ENCODE measurements around the gene TNFSF10. TPM values are rescaled to one million over a fixed set of nuclear protein-coding genes. Genes with fewer than 3 reads are reported as not detected.
"Not testable (repeated sequence)": the region's sequence is repeated elsewhere in the genome, so short reads cannot be mapped to it uniquely, and the experiment has no call there.

The TNFSF10 gene
- total RNA-seq, 4 donors from 2014 or later = 24.6 to 54.1 (median 37.3) TPM

GRCh38 chr3:172530101-172530561, 6.9 kb upstream of the TNFSF10 start:
- H3K27ac ChIP-seq = no peak overlapping the region
- no peaks in the 10 kb centered on the region for H3K4me1 ChIP-seq
- H3K36me3 ChIP-seq = no peaks in the 10 kb centered on the region
- no peaks in the 10 kb centered on the region for H3K9me3 ChIP-seq
- no peak for DNase-seq (ENCODE audit: low spot score in 2 of 2)
- no peak overlapping the region for H3K4me3 ChIP-seq
- H3K27me3 ChIP-seq = no peaks in the 10 kb centered on the region
- no peak for TF ChIP-seq EP300 (IDR thresholded peaks at IDR 0.05)
- no peak for TF ChIP-seq POLR2A (IDR thresholded peaks at IDR 0.05)
- TF ChIP-seq CTCF (IDR thresholded peaks at IDR 0.05) = no peak
- 82 to 96% methylated on average over 2 of the region's 2 CpGs for WGBS, 2 donors

GRCh38 chr3:172528677-172529076, 5.4 kb upstream of the TNFSF10 start:
- no peaks in the 10 kb centered on the region for H3K27me3 ChIP-seq
- 92 to 98% methylated on average over 3 of the region's 3 CpGs for WGBS, 2 donors
- H3K4me3 ChIP-seq = no peak overlapping the region
- TF ChIP-seq POLR2A (IDR thresholded peaks at IDR 0.05) (no peak), EP300 (IDR thresholded peaks at IDR 0.05) (no peak), CTCF (IDR thresholded peaks at IDR 0.05) (no peak)
- H3K9me3 ChIP-seq = no peaks in the 10 kb centered on the region
- H3K36me3 ChIP-seq = no peaks in the 10 kb centered on the region
- H3K27ac ChIP-seq = no peak overlapping the region
- no peak for DNase-seq (ENCODE audit: low spot score in 2 of 2)
- H3K4me1 ChIP-seq = peaks cover 0 to 6% (median 2%) of the 10 kb centered on the region in 4 donors

GRCh38 chr3:172527306-172527705, 4.1 kb upstream of the TNFSF10 start:
- Histone ChIP-seq H3K36me3 (no peaks in the 10 kb centered on the region), H3K4me3 (no peak overlapping the region), H3K4me1 (peaks cover 0 to 11% (median 4%) of the 10 kb centered on the region in 4 donors), H3K27me3 (no peaks in the 10 kb centered on the region), H3K9me3 (no peaks in the 10 kb centered on the region), H3K27ac (no peak overlapping the region)
- no peak for TF ChIP-seq CTCF (IDR thresholded peaks at IDR 0.05)
- no peak for TF ChIP-seq EP300 (IDR thresholded peaks at IDR 0.05)
- no peak for TF ChIP-seq POLR2A (IDR thresholded peaks at IDR 0.05)
- 66 to 75% methylated on average over 2 of the region's 2 CpGs for WGBS, 2 donors
- no peak for DNase-seq (ENCODE audit: low spot score in 2 of 2)

GRCh38 chr3:172525116-172525613, 1.9 kb upstream of the TNFSF10 start:
- Histone ChIP-seq H3K4me1 (peaks cover 0 to 30% (median 6%) of the 10 kb centered on the region in 4 donors), H3K36me3 (no peaks in the 10 kb centered on the region), H3K9me3 (no peaks in the 10 kb centered on the region), H3K27ac (no peak overlapping the region), H3K4me3 (no peak overlapping the region), H3K27me3 (no peaks in the 10 kb centered on the region)
- 92 to 98% methylated on average over 18 of the region's 18 CpGs for WGBS, 2 donors
- DNase-seq (ENCODE audit: low spot score in 2 of 2) = no peak
- TF ChIP-seq CTCF (IDR thresholded peaks at IDR 0.05) (no peak), EP300 (IDR thresholded peaks at IDR 0.05) (no peak), POLR2A (IDR thresholded peaks at IDR 0.05) (no peak)

- peak overlapping the region in 2 of 4 donors; percentile 25 to 83 for H3K27ac ChIP-seq
Measured at GRCh38 chr3:172524611-172525010, 1.4 kb upstream of the TNFSF10 start.

GRCh38 chr3:172521837-172522726, 1.1 kb downstream of the TNFSF10 start:
- peak overlapping the region; percentile 30 to 60 (median 50) for H3K4me3 ChIP-seq
- DNase-seq (ENCODE audit: low spot score in 2 of 2); H3K27me3 ChIP-seq; H3K9me3 ChIP-seq; H3K36me3 ChIP-seq: not testable (repeated sequence)
- WGBS, 2 donors = 42 to 47% methylated on average over 6 of the region's 6 CpGs
- peaks cover 0 to 58% (median 14%) of the 10 kb centered on the region in 4 donors for H3K4me1 ChIP-seq
- H3K27ac ChIP-seq = peak overlapping the region in 3 of 4 donors; percentile 69 to 85 (median 83)

More at GRCh38 chr3:172524611-172525010, 1.4 kb upstream of the TNFSF10 start:
- DNase-seq (ENCODE audit: low spot score in 2 of 2) = no peak
- no peaks in the 10 kb centered on the region for H3K27me3 ChIP-seq
- H3K4me3 ChIP-seq = no peak overlapping the region
- H3K36me3 ChIP-seq = no peaks in the 10 kb centered on the region
- 66 to 67% methylated on average over 3 of the region's 3 CpGs for WGBS, 2 donors
- peaks cover 0 to 34% (median 8%) of the 10 kb centered on the region in 4 donors for H3K4me1 ChIP-seq
- TF ChIP-seq CTCF (IDR thresholded peaks at IDR 0.05) (no peak), POLR2A (IDR thresholded peaks at IDR 0.05) (no peak), EP300 (IDR thresholded peaks at IDR 0.05) (no peak)
- no peaks in the 10 kb centered on the region for H3K9me3 ChIP-seq

All from tibial nerve (tissue), 4 donors.